ENCODE results near the gene FAM161B. TPM values are rescaled to one million over a fixed set of nuclear protein-coding genes. Genes with fewer than 3 reads are reported as not detected.

FAM161B gene
- total RNA-seq, 1 experiment from 2014 or later, result 1.6 TPM

DNA sequence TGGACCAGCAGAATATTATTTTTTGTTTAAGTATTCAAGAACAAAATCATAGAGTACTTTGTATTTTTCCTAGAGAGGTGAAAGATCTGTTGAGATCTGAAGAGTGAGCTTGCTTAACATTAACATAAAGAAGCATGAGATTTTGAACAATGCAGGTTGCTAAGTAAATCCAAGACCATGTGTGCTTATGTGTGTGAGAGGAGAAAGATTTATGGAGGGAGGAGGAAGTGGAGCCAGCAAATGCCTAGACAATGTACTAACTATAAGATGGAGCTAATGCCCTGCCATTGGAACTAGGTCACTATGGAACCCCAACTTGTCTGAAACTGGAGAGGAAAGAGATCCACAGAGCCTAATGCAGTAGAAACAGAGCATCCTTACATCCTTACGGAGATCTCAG, 13.3 kb downstream of the FAM161B start:
- Histone ChIP-seq H3K9ac (ENCODE audit: low read length) (no peak overlapping the region), H3K9me2 (ENCODE audit: insufficient read depth) (no peaks in the 10 kb centered on the region), H3K27me3 (ENCODE audit: insufficient read depth, low read length) (no peaks in the 10 kb centered on the region), H3K27ac (ENCODE audit: low read depth, low read length) (no peak overlapping the region), H3K79me2 (ENCODE audit: insufficient read depth, low read length) (no peaks in the 10 kb centered on the region), H3K9me3 (ENCODE audit: control insufficient read depth in 1 of 2, insufficient read depth in 1 of 2, low read depth in 1 of 2, low read length in 2 of 2) (no peaks in the 10 kb centered on the region), H3K4me2 (ENCODE audit: low read length) (no peak overlapping the region), H2AFZ (ENCODE audit: low read depth, low read length, poor library complexity, severe bottlenecking) (no peak overlapping the region), H3K4me1 (ENCODE audit: control insufficient read depth in 1 of 2, insufficient read depth in 2 of 2, low read length in 2 of 2) (no peaks in the 10 kb centered on the region), H4K20me1 (ENCODE audit: insufficient read depth) (no peaks in the 10 kb centered on the region), H3K36me3 (ENCODE audit: control insufficient read depth in 1 of 2, insufficient read depth in 2 of 2, low read length in 2 of 2) (peaks cover 17% of the 10 kb centered on the region in 2 experiments; a peak in 3 of 4 replicates), H3K4me3 (replicated peaks in 1 of 2; ENCODE audit: low read depth in 1 of 2, low read length in 2 of 2) (no peak overlapping the region)
- CTCF ChIA-PET, result interaction anchor here (0.8 to 1.9 kb wide), 3 partner anchors 13 to 208 kb away, joined by 3 to 6 read pairs (median 4); partner anchors contain the start of genes COQ6 and FAM161B
- POLR2A ChIA-PET, result interaction anchor here (0.8 kb wide), 1 partner anchor 13 kb away, joined by 3 read pairs; the partner anchor contains the start of genes COQ6 and FAM161B
- no peak for DNase-seq (ENCODE audit: low read depth, low spot score)
- no peak for ATAC-seq
- TF ChIP-seq, protein P1, sequence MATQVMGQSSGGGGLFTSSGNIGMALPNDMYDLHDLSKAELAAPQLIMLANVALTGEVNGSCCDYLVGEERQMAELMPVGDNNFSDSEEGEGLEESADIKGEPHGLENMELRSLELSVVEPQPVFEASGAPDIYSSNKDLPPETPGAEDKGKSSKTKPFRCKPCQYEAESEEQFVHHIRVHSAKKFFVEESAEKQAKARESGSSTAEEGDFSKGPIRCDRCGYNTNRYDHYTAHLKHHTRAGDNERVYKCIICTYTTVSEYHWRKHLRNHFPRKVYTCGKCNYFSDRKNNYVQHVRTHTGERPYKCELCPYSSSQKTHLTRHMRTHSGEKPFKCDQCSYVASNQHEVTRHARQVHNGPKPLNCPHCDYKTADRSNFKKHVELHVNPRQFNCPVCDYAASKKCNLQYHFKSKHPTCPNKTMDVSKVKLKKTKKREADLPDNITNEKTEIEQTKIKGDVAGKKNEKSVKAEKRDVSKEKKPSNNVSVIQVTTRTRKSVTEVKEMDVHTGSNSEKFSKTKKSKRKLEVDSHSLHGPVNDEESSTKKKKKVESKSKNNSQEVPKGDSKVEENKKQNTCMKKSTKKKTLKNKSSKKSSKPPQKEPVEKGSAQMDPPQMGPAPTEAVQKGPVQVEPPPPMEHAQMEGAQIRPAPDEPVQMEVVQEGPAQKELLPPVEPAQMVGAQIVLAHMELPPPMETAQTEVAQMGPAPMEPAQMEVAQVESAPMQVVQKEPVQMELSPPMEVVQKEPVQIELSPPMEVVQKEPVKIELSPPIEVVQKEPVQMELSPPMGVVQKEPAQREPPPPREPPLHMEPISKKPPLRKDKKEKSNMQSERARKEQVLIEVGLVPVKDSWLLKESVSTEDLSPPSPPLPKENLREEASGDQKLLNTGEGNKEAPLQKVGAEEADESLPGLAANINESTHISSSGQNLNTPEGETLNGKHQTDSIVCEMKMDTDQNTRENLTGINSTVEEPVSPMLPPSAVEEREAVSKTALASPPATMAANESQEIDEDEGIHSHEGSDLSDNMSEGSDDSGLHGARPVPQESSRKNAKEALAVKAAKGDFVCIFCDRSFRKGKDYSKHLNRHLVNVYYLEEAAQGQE (IDR thresholded peaks at IDR 0.05; ENCODE audit: low read depth), result no peak
- TF ChIP-seq CBX3 (IDR thresholded peaks at IDR 0.05; ENCODE audit: low read depth) (no peak), CEBPB (IDR thresholded peaks at IDR 0.05; ENCODE audit: low read depth) (no peak), TCF7L2 (IDR thresholded peaks at IDR 0.05; ENCODE audit: borderline replicate concordance, extremely low read depth, insufficient read depth, insufficient read length) (no peak), ZBTB33 (IDR thresholded peaks at IDR 0.05; ENCODE audit: extremely low read depth, insufficient replicate concordance, low read length) (no peak), ATF3 (IDR thresholded peaks at IDR 0.05) (no peak), JUND (IDR thresholded peaks at IDR 0.05) (no peak), SRF (IDR thresholded peaks at IDR 0.05; ENCODE audit: low read depth) (no peak), EZH2phosphoT487 (IDR thresholded peaks at IDR 0.05; ENCODE audit: borderline replicate concordance) (no peak), SIN3A (IDR thresholded peaks at IDR 0.05; ENCODE audit: low read depth) (no peak), EGR1 (IDR thresholded peaks at IDR 0.05; ENCODE audit: low read depth) (no peak)
- no TSS peak for BruUV-seq (replicated peaks)
- RAD21 ChIA-PET (ENCODE audit: low non-redundant PET in 1 of 2, low total read pairs in 2 of 2, uncharacterized antibody in 2 of 2, unreplicated experiment in 2 of 2), result no interaction called here
- intact Hi-C loops (cut with micrococcal nuclease), result loop anchor here (5.0 kb wide), 1 partner anchor 209 kb away; no protein-coding TSS in a partner anchor

All from HCT116 (cell line).